A673 (cell line): ENCODE results near the gene ARHGAP26. TPM values are rescaled to one million over a fixed set of nuclear protein-coding genes. Genes with fewer than 3 reads are reported as not detected.

Experiments
- BruUV-seq: library from RNA; stranded (reverse); fragments of 400-500 nt; replicated peaks from 2 replicates; lab custom pipeline; 2021; lab: Mats Ljungman, UMichigan
- CTCF ChIA-PET: fragments of 300-600 bp; sonication (Branson Sonifier 250); formaldehyde crosslinking; loops from one replicate; lab custom pipeline; 2022; ENCODE audit warnings: antibody characterized with exemption; lab: Charles Lee
- POLR2A ChIA-PET: fragments of 300-600 bp; sonication (Branson Sonifier 250); formaldehyde crosslinking; loops from one replicate; lab custom pipeline; 2022; ENCODE audit warnings: antibody characterized with exemption; ENCODE audit not compliant: low non-redundant PET; lab: Charles Lee
- DNase-seq: peaks from one replicate; pipeline ENCODE4 v3.0.0-alpha.2; 2015; ENCODE audit warnings: low spot score
- H3K27ac ChIP-seq: fragments of 200-600 bp; sonication (generic); 2 replicates; pipeline ENCODE4 v1.5.1; 2016; ENCODE audit warnings: mixed run types, low read depth, mild to moderate bottlenecking, mixed read lengths, antibody characterized with exemption, low read length; ENCODE audit not compliant: poor library complexity, severe bottlenecking
- H3K27me3 ChIP-seq: fragments of 200-600 bp; sonication (generic); replicated peaks from 2 replicates; pipeline ENCODE4 v1.6.1; 2017; ENCODE audit warnings: mixed run types, low read depth, mild to moderate bottlenecking, mixed read lengths, antibody characterized with exemption, low read length; ENCODE audit not compliant: insufficient read depth, poor library complexity
- H3K36me3 ChIP-seq: fragments of 200-600 bp; sonication (generic); 2 replicates; pipeline ENCODE4 v1.6.1; 2016; ENCODE audit warnings: mixed run types, mild to moderate bottlenecking, mixed read lengths, antibody characterized with exemption, low read length; ENCODE audit not compliant: insufficient read depth, poor library complexity, severe bottlenecking
- H3K4me1 ChIP-seq: fragments of 200-600 bp; sonication (generic); 2 replicates; pipeline ENCODE4 v1.6.1; 2017; ENCODE audit warnings: mixed run types, mild to moderate bottlenecking, mixed read lengths, antibody characterized with exemption, low read length; ENCODE audit not compliant: insufficient read depth, poor library complexity, severe bottlenecking
- H3K4me3 ChIP-seq: fragments of 200-600 bp; sonication (generic); 2 replicates; pipeline ENCODE4 v1.5.1; 2016; ENCODE audit warnings: low read depth, mixed run types, mild to moderate bottlenecking, mixed read lengths, low read length; ENCODE audit not compliant: poor library complexity, severe bottlenecking
- H3K9me3 ChIP-seq: fragments of 200-600 bp; sonication (generic); 2 replicates; pipeline ENCODE4 v1.6.1; 2016; ENCODE audit warnings: mixed run types, low read depth, mild to moderate bottlenecking, mixed read lengths, antibody characterized with exemption, low read length; ENCODE audit not compliant: poor library complexity, severe bottlenecking
- EZH2 ChIP-seq: fragments of 200-600 bp; sonication (generic); IDR thresholded peaks from 2 replicates; pipeline ENCODE4 v1.6.1; 2017; ENCODE audit warnings: borderline replicate concordance, low read depth, mild to moderate bottlenecking, mixed read lengths, antibody characterized with exemption, low read length; ENCODE audit not compliant: poor library complexity, severe bottlenecking
- intact Hi-C: fragments of 100-400 bp; cut with micrococcal nuclease; formaldehyde crosslinking; loops from one replicate; pipeline ENCODE4 v1.10.0; 2022; ENCODE audit not compliant: unreplicated experiment
- total RNA-seq: library from RNA; stranded (reverse); gene quantifications from 2 replicates; pipeline ENCODE4 v1.2.3, GENCODE V29; 2021
- TF ChIP-seq, protein P1 (sequence below): fragments of 300-800, 200-600 bp; sonication (generic); conservative IDR thresholded peaks from 2 replicates; pipeline ENCODE4 v1.5.1; 2017; ENCODE audit warnings: low read depth, mild to moderate bottlenecking, antibody characterized with exemption, low read length, moderate library complexity, mixed read lengths

Gene ARHGAP26
- total RNA-seq, 1 experiment from 2014 or later: 25.5 TPM

DNA sequence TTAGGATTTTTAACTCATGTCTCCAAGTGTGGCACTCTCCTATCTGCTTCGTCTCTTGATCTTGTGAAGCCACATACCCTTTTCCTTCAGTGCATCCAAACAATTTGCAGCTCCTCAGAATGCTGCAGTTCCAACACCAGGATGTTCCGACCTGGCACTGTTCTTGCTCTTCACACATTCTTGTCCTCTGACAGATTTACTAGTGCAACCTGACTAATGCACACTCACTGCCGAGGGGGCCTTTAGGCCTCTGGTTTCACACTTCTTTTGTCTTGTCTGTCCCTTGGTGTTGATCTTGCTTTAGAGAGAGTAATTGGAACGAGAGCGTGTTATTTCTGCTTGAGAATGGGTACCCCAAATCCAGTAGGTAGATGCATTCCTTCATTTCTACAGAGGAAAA lies 15.0 kb downstream of the ARHGAP26 start:
- Histone ChIP-seq H3K36me3 (no peaks in the 10 kb centered on the region), H3K4me1 (peaks cover 36% of the 10 kb centered on the region), H3K27me3 (no peaks in the 10 kb centered on the region), H3K9me3 (no peaks in the 10 kb centered on the region), H3K27ac (no peak overlapping the region), H3K4me3 (no peak overlapping the region)
- intact Hi-C loops: no loop called here
- BruUV-seq: no TSS peak
- no peak for TF ChIP-seq EZH2
- TF ChIP-seq, protein P1, sequence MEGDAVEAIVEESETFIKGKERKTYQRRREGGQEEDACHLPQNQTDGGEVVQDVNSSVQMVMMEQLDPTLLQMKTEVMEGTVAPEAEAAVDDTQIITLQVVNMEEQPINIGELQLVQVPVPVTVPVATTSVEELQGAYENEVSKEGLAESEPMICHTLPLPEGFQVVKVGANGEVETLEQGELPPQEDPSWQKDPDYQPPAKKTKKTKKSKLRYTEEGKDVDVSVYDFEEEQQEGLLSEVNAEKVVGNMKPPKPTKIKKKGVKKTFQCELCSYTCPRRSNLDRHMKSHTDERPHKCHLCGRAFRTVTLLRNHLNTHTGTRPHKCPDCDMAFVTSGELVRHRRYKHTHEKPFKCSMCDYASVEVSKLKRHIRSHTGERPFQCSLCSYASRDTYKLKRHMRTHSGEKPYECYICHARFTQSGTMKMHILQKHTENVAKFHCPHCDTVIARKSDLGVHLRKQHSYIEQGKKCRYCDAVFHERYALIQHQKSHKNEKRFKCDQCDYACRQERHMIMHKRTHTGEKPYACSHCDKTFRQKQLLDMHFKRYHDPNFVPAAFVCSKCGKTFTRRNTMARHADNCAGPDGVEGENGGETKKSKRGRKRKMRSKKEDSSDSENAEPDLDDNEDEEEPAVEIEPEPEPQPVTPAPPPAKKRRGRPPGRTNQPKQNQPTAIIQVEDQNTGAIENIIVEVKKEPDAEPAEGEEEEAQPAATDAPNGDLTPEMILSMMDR: no peak
- POLR2A ChIA-PET: no interaction called here
- CTCF ChIA-PET: no interaction called here
- no peak for DNase-seq

GRCh38 chr5:142789206-142789605 lies 19.0 kb downstream of the ARHGAP26 start:
- H3K4me1 ChIP-seq: peaks cover 5% of the 10 kb centered on the region
- POLR2A ChIA-PET: no interaction called here
- BruUV-seq: no TSS peak

DNA sequence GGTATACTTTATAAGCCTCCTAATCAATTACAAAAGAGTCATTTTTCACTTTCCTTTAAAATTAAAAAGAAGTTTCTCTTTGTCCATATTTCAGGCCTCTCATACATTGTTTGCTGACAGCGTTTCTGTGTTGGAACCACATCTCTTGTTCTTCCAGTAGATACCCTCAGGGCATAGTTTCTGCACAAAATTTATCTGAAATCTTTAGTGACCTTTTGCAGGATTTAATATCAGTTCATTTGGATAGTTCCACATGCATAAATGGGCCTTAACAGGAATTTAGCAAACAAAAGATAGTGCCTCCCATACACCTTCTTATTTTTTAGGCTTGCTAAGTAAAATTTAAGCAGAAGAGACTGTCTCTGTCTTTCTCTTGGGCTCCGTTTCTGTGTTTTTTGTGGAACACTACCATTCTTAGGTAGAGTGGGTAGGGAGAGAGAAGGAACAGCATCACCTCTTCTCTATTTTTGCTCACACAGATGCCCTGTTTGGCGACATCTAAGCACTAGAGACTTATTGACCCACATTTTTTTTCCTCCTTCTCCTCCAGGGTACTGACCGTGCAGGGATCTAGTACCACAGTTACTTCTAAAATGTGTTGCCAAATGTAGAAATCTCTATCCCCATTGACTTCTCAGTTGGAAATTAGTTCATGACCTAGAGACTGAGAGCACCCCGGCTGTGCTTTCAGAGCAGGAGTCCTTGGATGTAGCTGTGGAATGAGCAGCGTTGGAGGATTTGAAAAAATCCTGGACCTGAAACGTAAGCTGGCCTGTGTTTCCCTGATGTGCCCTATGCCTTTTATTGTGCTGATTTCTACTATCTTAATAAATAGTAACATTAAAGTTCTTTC lies 22.1 kb downstream of the ARHGAP26 start:
- Histone ChIP-seq H3K27me3 (no peaks in the 10 kb centered on the region), H3K4me1 (no peaks in the 10 kb centered on the region), H3K4me3 (no peak overlapping the region), H3K36me3 (no peaks in the 10 kb centered on the region), H3K9me3 (no peaks in the 10 kb centered on the region), H3K27ac (no peak overlapping the region)
- no peak for DNase-seq
- no TSS peak for BruUV-seq
- TF ChIP-seq, protein P1: no peak
- TF ChIP-seq EZH2: no peak
- ChIA-PET CTCF (no interaction called here), POLR2A (no interaction called here)
- intact Hi-C loops: no loop called here

More at GRCh38 chr5:142789206-142789605, 19.0 kb downstream of the ARHGAP26 start:
- H3K9me3 ChIP-seq: no peaks in the 10 kb centered on the region
- CTCF ChIA-PET: interaction anchor here (0.6 kb wide), 1 partner anchor 10 kb away, joined by 3 read pairs; no protein-coding TSS in a partner anchor
- intact Hi-C loops: no loop called here
- no peaks in the 10 kb centered on the region for H3K36me3 ChIP-seq
- no peak overlapping the region for H3K27ac ChIP-seq
- DNase-seq: no peak
- no peaks in the 10 kb centered on the region for H3K27me3 ChIP-seq
- no peak overlapping the region for H3K4me3 ChIP-seq
- TF ChIP-seq, protein P1: no peak
- TF ChIP-seq EZH2: no peak
